Liver (tissue), 9 donors: ENCODE results near the gene WIPF2. TPM values are rescaled to one million over a fixed set of nuclear protein-coding genes. Genes with fewer than 3 reads are reported as not detected.

Experiments used
- DNase-seq: peaks from one replicate; pipeline ENCODE4 v3.0.0-alpha.2; 2017; ENCODE audit warnings: low spot score
- H3K27ac ChIP-seq, 2 donors: one replicate each; pipeline ENCODE4 v1.7.0; 2013; ENCODE audit warnings: inconsistent platforms in 2 of 2, low read length in 2 of 2, control low read depth in 1 of 2, low read depth in 1 of 2, mild to moderate bottlenecking in 1 of 2
- H3K27me3 ChIP-seq, 4 donors: one replicate each; pipeline versions ENCODE4 v1.6.1 to v1.7.0; 2013; ENCODE audit warnings: low read length in 3 of 4, inconsistent platforms in 1 of 4, mild to moderate bottlenecking in 1 of 4, moderate library complexity in 1 of 4; ENCODE audit not compliant: control insufficient read depth in 4 of 4, insufficient read depth in 4 of 4
- H3K36me3 ChIP-seq, 4 donors: one replicate each; pipeline versions ENCODE4 v1.6.1 to v1.7.0; 2013; ENCODE audit warnings: low read length in 3 of 4, mild to moderate bottlenecking in 3 of 4, low read depth in 1 of 4, moderate library complexity in 1 of 4; ENCODE audit not compliant: control insufficient read depth in 4 of 4, insufficient read depth in 3 of 4
- H3K4me1 ChIP-seq, 4 donors: one replicate each; pipeline versions ENCODE4 v1.6.1 to v1.7.0; 2013; ENCODE audit warnings: low read length in 3 of 4, mild to moderate bottlenecking in 3 of 4, moderate library complexity in 1 of 4; ENCODE audit not compliant: control insufficient read depth in 4 of 4, insufficient read depth in 4 of 4
- H3K4me3 ChIP-seq, 3 donors: one replicate each; pipeline versions ENCODE4 v1.6.1 to v1.7.0; 2013; ENCODE audit warnings: low read length in 3 of 3, control low read depth in 1 of 3, low read depth in 1 of 3, mild to moderate bottlenecking in 1 of 3
- H3K9ac ChIP-seq, 2 donors: one replicate each; pipeline ENCODE4 v1.7.0; 2013; ENCODE audit warnings: low read length in 2 of 2, mild to moderate bottlenecking in 2 of 2, moderate library complexity in 2 of 2, control low read depth in 1 of 2, low read depth in 1 of 2
- H3K9me3 ChIP-seq, 4 donors: one replicate each; pipeline versions ENCODE4 v1.6.1 to v1.7.0; 2013; ENCODE audit warnings: low read length in 3 of 4; ENCODE audit not compliant: control insufficient read depth in 4 of 4
- CTCF ChIP-seq: fragments of 150-350 bp; IDR thresholded peaks from 2 replicates; pipeline ENCODE4 v1.5.1; 2017; ENCODE audit warnings: improper control_type of control experiment, low read depth, low read length; ENCODE audit not compliant: missing input control
- EGR1 ChIP-seq, 2 donors: IDR thresholded peaks; 2 replicates each; pipeline ENCODE4 v1.6.1; 2016 to 2018; ENCODE audit warnings: antibody characterized with exemption in 2 of 2, low read depth in 2 of 2
- FOXA1 ChIP-seq: IDR thresholded peaks from 2 replicates; pipeline ENCODE4 v1.6.1; 2016; ENCODE audit warnings: antibody characterized with exemption
- FOXA2 ChIP-seq: IDR thresholded peaks from 2 replicates; pipeline ENCODE4 v1.6.1; 2016; ENCODE audit warnings: antibody characterized with exemption
- GABPA ChIP-seq, 2 donors: IDR thresholded peaks in 1 of 2; conservative IDR thresholded peaks in 1 of 2; 2 replicates each; pipeline ENCODE4 v1.6.1; 2016; ENCODE audit warnings: antibody characterized with exemption in 2 of 2, mild to moderate bottlenecking in 1 of 2, moderate library complexity in 1 of 2
- HNF4A ChIP-seq, 2 donors: conservative IDR thresholded peaks; 2 replicates each; pipeline ENCODE4 v1.6.1; 2016; ENCODE audit warnings: antibody characterized with exemption in 2 of 2, mild to moderate bottlenecking in 2 of 2
- HNF4G ChIP-seq: IDR thresholded peaks from 2 replicates; pipeline ENCODE4 v1.6.1; 2016; ENCODE audit warnings: antibody characterized with exemption
- JUND ChIP-seq, 2 donors: IDR thresholded peaks; 2 replicates each; pipeline ENCODE4 v1.6.1; 2016; ENCODE audit warnings: antibody characterized with exemption in 2 of 2
- MAX ChIP-seq: IDR thresholded peaks from 2 replicates; pipeline ENCODE4 v1.6.1; 2016; ENCODE audit warnings: antibody characterized with exemption
- NR2F2 ChIP-seq: IDR thresholded peaks from 2 replicates; pipeline ENCODE4 v1.6.1; 2016; ENCODE audit warnings: antibody characterized with exemption
- RAD21 ChIP-seq, 2 donors: IDR thresholded peaks; 2 replicates each; pipeline ENCODE4 v1.6.1; 2016; ENCODE audit warnings: antibody characterized with exemption in 2 of 2, mild to moderate bottlenecking in 2 of 2
- REST ChIP-seq: IDR thresholded peaks from 2 replicates; pipeline ENCODE4 v1.6.1; 2016; ENCODE audit warnings: antibody characterized with exemption, mild to moderate bottlenecking
- RXRA ChIP-seq, 2 donors: IDR thresholded peaks; 2 replicates each; pipeline ENCODE4 v1.6.1; 2017 to 2018; ENCODE audit warnings: antibody characterized with exemption in 2 of 2, mild to moderate bottlenecking in 1 of 2
- YY1 ChIP-seq: IDR thresholded peaks from 2 replicates; pipeline ENCODE4 v1.6.1; 2016; ENCODE audit warnings: antibody characterized with exemption, mild to moderate bottlenecking
- ZBTB33 ChIP-seq: IDR thresholded peaks from 2 replicates; pipeline ENCODE4 v1.6.1; 2016; ENCODE audit warnings: antibody characterized with exemption
- WGBS: extraction: QIAGEN DNeasy Blood & Tissue Kit; methylation state at CpG from one replicate; pipeline ENCODE4 v1.1.7; 2013; 5-methylcytosine and 5-hydroxymethylcytosine counted together
- polyA plus RNA-seq, 2 donors: library from polyadenylated mRNA; stranded (reverse) in 1 of 2; unstranded in 1 of 2; fragments of 200-250 nt in 1 of 2; fragments of >200 nt in 1 of 2; fragmentation: Nextera tagmentation in 1 of 2; extraction: Ambion mirVana in 1 of 2; gene quantifications; one replicate each; pipeline versions ENCODE4 v1.2.1 to v1.2.3, GENCODE V29; 2013 to 2015
- total RNA-seq, 2 donors: library from RNA; depleted of rRNA; stranded (reverse); fragments of >200 nt; gene quantifications; one replicate each; pipeline ENCODE4 v1.2.3, GENCODE V29; 2014
- donor health status: healthy.
- donor health status: healthy.
- donor health status: healthy.
- donor health status: healthy.
- donor health status: healthy.

WIPF2 gene
- total and polyA plus RNA-seq, 4 donors, result 4.4 to 5.6 (median 5.2) TPM

GRCh38 chr17:40260528-40260927 is 41.4 kb downstream of the WIPF2 start:
- no peak for TF ChIP-seq REST
- no peak for TF ChIP-seq FOXA1
- TF ChIP-seq NR2F2, result no peak
- no peak for TF ChIP-seq RXRA (IDR thresholded peaks at IDR 0.05)
- no peak for TF ChIP-seq CTCF
- no peak for TF ChIP-seq YY1

GRCh38 chr17:40264458-40265185 is 45.5 kb downstream of the WIPF2 start:
- TF ChIP-seq RAD21 (IDR thresholded peaks at IDR 0.05) (no peak), CTCF (no peak), ZBTB33 (no peak), FOXA1 (no peak), HNF4A (conservative IDR thresholded peaks at IDR 0.05) (no peak), RXRA (IDR thresholded peaks at IDR 0.05) (no peak), JUND (IDR thresholded peaks at IDR 0.05) (no peak), GABPA (IDR thresholded peaks at IDR 0.05 in 1 of 2, conservative IDR thresholded peaks at IDR 0.05 in 1 of 2) (no peak), MAX (no peak), HNF4G (no peak), FOXA2 (no peak), EGR1 (IDR thresholded peaks at IDR 0.05; ENCODE audit: low read depth in 2 of 2) (no peak), NR2F2 (no peak)
- Histone ChIP-seq H3K9ac (no peak overlapping the region), H3K36me3 (peaks cover 21 to 44% (median 39%) of the 10 kb centered on the region in 4 donors), H3K9me3 (no peaks in the 10 kb centered on the region), H3K27me3 (no peaks in the 10 kb centered on the region), H3K27ac (no peak overlapping the region), H3K4me1 (no peaks in the 10 kb centered on the region), H3K4me3 (no peak overlapping the region)
- 94% methylated on average over 21 of the region's 21 CpGs for WGBS
- peak; percentile 33 for DNase-seq

More at GRCh38 chr17:40260528-40260927, 41.4 kb downstream of the WIPF2 start:
- Histone ChIP-seq H3K27ac (no peak overlapping the region), H3K9ac (no peak overlapping the region), H3K4me3 (no peak overlapping the region), H3K4me1 (no peaks in the 10 kb centered on the region), H3K9me3 (no peaks in the 10 kb centered on the region), H3K27me3 (no peaks in the 10 kb centered on the region), H3K36me3 (peaks cover 15 to 43% (median 39%) of the 10 kb centered on the region in 4 donors)
- 95% methylated on average over 7 of the region's 7 CpGs for WGBS
- no peak for DNase-seq
